ENCODE results near the gene TRIM40. TPM values are rescaled to one million over a fixed set of nuclear protein-coding genes. Genes with fewer than 3 reads are reported as not detected.

Gene TRIM40, protein sequence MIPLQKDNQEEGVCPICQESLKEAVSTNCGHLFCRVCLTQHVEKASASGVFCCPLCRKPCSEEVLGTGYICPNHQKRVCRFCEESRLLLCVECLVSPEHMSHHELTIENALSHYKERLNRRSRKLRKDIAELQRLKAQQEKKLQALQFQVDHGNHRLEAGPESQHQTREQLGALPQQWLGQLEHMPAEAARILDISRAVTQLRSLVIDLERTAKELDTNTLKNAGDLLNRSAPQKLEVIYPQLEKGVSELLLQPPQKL
- not detected for total RNA-seq
- not detected for polyA plus RNA-seq

DNA sequence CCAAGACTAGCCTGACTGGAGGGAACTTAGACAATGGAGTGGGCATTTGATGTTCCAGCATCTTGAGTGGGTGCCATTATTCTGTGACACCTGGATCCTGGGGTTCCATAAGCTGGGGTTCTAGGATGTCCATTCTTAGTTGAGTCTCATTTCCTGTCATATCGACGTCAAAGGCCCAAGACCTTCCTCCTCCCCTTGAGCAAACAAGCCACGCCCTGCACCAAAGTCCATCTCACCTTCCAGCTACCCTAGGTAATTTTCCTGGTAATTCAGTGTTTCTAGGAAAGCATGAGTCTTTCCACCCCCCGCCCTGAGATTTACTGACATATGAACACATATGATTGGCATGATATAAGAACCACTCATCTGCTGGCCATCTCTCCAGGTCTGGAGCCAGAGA is at the start of gene TRIM40:
Gene TRIM40 (plus strand): TSS at position 384 of the 400 bp plus-strand sequence. CDS start 897 bp downstream, outside the sequence.
- no peak within 1 kb of the TSS for H3K4me3 ChIP-seq
- intact Hi-C loops (cut with DNase I), result no loop called here
- no peak for ATAC-seq
- no peaks in the 10 kb centered on the region for H3K4me1 ChIP-seq
- DNase-seq, result no peak
- H3K36me3 ChIP-seq, result no peaks in the 10 kb centered on the region
- no peaks in the 10 kb centered on the region for H3K9me3 ChIP-seq
- FAIRE-seq, result no peak
- no peak within 1 kb of the TSS for H3K27ac ChIP-seq
- TF ChIP-seq, protein P1, sequence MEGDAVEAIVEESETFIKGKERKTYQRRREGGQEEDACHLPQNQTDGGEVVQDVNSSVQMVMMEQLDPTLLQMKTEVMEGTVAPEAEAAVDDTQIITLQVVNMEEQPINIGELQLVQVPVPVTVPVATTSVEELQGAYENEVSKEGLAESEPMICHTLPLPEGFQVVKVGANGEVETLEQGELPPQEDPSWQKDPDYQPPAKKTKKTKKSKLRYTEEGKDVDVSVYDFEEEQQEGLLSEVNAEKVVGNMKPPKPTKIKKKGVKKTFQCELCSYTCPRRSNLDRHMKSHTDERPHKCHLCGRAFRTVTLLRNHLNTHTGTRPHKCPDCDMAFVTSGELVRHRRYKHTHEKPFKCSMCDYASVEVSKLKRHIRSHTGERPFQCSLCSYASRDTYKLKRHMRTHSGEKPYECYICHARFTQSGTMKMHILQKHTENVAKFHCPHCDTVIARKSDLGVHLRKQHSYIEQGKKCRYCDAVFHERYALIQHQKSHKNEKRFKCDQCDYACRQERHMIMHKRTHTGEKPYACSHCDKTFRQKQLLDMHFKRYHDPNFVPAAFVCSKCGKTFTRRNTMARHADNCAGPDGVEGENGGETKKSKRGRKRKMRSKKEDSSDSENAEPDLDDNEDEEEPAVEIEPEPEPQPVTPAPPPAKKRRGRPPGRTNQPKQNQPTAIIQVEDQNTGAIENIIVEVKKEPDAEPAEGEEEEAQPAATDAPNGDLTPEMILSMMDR (IDR thresholded peaks at IDR 0.05), result no peak
- 36 to 49% methylated on average over 4 of the region's 4 CpGs for WGBS, 2 donors
- peaks cover 0 to 9% (median 1%) of the 10 kb centered on the region in 4 donors for H3K27me3 ChIP-seq

DNA sequence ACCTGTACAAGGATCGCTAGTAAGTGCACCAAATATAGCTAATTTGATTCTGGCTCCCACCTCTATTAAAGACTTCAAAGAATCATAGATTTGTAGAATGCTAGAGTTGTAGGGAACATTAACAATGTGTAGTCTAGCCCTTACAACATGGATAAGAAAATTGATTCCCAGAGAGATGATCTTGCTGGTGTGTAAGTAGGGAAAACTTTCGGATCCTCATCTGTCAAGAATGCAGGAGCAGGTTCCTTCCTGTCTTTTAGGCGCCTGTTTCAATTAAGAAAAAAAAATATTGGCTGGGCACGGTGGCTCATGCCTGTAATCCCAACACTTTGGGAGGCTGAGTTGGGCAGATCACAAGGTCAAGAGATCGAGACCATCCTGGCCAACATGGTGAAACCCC is 48.1 kb upstream of the TRIM40 start:
- WGBS, 2 donors, result 56 to 64% methylated on average over 5 of the region's 5 CpGs

DNA sequence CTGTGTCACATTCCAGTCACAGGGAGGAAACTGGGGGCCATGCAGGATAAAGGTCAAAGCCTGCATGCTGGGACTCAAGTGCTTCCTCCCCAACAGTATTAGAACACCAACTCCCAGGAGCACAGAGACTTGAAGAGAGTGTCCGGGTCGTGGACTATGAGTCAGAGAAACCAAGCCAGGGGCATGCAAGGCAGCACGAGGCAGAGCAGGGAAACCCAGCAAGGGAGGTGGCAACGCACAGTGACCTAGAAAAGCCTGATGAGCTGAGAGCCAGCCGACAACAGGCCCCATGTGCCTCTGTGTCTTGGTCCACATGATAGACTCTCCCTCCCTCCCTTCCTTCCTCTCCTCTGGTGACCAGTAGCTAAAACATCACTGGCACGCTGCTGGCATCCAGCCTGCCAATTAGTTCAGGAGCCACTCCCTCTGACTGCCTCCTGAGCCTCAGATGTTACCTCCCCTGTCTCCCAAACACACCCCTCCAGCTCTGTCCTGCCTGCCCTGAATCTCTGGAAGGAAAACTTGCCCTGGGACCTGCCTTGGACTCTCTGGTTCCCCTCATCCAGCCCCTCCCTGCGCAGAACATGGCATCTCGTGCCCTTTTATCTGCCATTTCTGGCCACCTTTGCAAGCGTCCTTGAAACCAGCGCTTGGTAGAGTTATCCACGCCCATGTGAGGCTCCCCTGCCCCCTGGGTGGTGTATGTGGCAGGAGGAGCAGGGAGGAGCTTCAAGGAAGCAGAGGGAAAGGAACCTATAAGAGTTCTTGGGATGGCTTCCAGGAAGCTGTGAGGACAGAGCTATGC is 44.2 kb upstream of the TRIM40 start:
- ATAC-seq, result peak; percentile 35 to 75 (median 64)

More for the DNA sequence above, 48.1 kb upstream of the TRIM40 start:
- Histone ChIP-seq H3K4me1 (no peaks in the 10 kb centered on the region), H3K27me3 (no peaks in the 10 kb centered on the region), H3K4me3 (no peak overlapping the region), H3K9me3 (no peaks in the 10 kb centered on the region), H3K36me3 (no peaks in the 10 kb centered on the region), H3K27ac (no peak overlapping the region)
- intact Hi-C loops (cut with DNase I), result no loop called here
- DNase-seq, result no peak
- TF ChIP-seq, protein P1 (IDR thresholded peaks at IDR 0.05), result no peak
- FAIRE-seq, result no peak
- no peak for ATAC-seq

DNA sequence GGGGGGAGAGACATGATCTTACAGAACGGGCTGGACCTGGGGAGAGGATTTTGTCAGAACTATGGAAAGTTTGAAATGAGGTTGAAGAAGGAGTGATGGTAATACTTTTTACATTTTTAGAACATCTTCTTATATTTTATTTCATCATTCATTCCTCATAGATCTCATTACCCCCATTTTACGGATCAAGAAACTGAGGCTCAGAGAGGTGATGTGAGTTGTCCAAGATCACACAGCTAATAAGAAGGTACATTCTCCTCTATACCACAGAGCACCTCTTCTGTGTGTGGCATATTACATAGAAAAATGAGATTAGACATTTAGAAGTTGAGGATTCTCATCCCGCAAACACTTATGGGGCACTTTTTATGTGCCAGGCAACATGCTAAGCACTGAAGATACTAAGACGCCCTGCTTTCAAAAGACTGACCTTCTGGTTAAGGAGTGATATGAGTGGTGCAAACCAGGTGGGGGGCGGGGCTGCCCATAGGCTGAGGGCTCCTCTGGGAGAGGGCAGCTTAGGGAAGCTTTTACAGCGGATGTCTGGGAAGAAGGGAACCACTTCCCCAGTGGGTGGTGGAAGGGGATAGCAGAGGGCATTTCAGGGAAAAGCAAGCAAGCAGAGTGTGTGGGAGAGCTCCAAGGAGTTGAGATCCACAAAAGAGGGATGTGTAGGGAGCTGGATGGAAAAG is 42.9 kb upstream of the TRIM40 start:
- H3K36me3 ChIP-seq, result no peaks in the 10 kb centered on the region
- intact Hi-C loops (cut with DNase I), result no loop called here
- no peaks in the 10 kb centered on the region for H3K9me3 ChIP-seq
- no peaks in the 10 kb centered on the region for H3K4me1 ChIP-seq
- no peak for FAIRE-seq
- no peak overlapping the region for H3K27ac ChIP-seq
- no peaks in the 10 kb centered on the region for H3K27me3 ChIP-seq
- H3K4me3 ChIP-seq, result no peak overlapping the region
- DNase-seq, result no peak
- ATAC-seq, result no peak
- 70 to 74% methylated on average over 6 of the region's 6 CpGs for WGBS, 2 donors
- TF ChIP-seq, protein P1 (IDR thresholded peaks at IDR 0.05), result no peak

More for the DNA sequence above, 44.2 kb upstream of the TRIM40 start:
- FAIRE-seq (no peak), DNase-seq (no peak)
- Histone ChIP-seq H3K27me3 (no peaks in the 10 kb centered on the region), H3K4me1 (no peaks in the 10 kb centered on the region), H3K36me3 (no peaks in the 10 kb centered on the region), H3K4me3 (no peak overlapping the region), H3K27ac (no peak overlapping the region), H3K9me3 (no peaks in the 10 kb centered on the region)
- TF ChIP-seq, protein P1 (IDR thresholded peaks at IDR 0.05), result no peak
- intact Hi-C loops (cut with DNase I), result no loop called here
- 37 to 54% methylated on average over 11 of the region's 11 CpGs for WGBS, 2 donors

Data from pancreas (tissue), 10 donors.